Heart left ventricle (tissue), 16 donors: Measurements from ENCODE around the gene B3GALT5. TPM values are rescaled to one million over a fixed set of nuclear protein-coding genes. Genes with fewer than 3 reads are reported as not detected.

Source experiments
- ATAC-seq, 4 donors: fragments of 200-7000 bp; cut with Tn5 transposase; one replicate each; pipeline ENCODE4 v1.9.1; 2020 to 2022; ENCODE audit warnings: moderate library complexity in 4 of 4, mild to moderate bottlenecking in 3 of 4, moderate number of reproducible peaks in 1 of 4
- DNase-seq, 5 donors: peaks; one replicate each; pipeline ENCODE4 v3.0.0-alpha.2; 2020
- H3K27ac ChIP-seq, 12 donors: fragments of 200-600 bp; sonication (generic) in 4 of 12; one replicate each; pipeline versions ENCODE4 v1.5.0 to v1.8.0; 2016 to 2022; ENCODE audit warnings: mild to moderate bottlenecking in 2 of 12
- H3K27me3 ChIP-seq, 9 donors: fragments of 200-600 bp; sonication (generic) in 2 of 9; one replicate each; pipeline versions ENCODE4 v1.5.1 to v1.8.0; 2016 to 2022; ENCODE audit warnings: mild to moderate bottlenecking in 3 of 9
- H3K36me3 ChIP-seq, 9 donors: fragments of 200-600 bp; sonication (generic) in 2 of 9; one replicate each; pipeline versions ENCODE4 v1.5.0 to v1.8.0; 2018 to 2022; ENCODE audit warnings: mild to moderate bottlenecking in 2 of 9
- H3K4me1 ChIP-seq, 12 donors: fragments of 200-600 bp; sonication (generic) in 4 of 12; one replicate each; pipeline versions ENCODE4 v1.5.0 to v1.8.0; 2016 to 2022; ENCODE audit warnings: mild to moderate bottlenecking in 3 of 12
- H3K4me3 ChIP-seq, 12 donors: fragments of 200-600 bp; sonication (generic) in 4 of 12; one replicate each; pipeline versions ENCODE4 v1.5.0 to v1.8.0; 2017 to 2022; ENCODE audit warnings: mild to moderate bottlenecking in 9 of 12, moderate library complexity in 4 of 12
- H3K9me3 ChIP-seq, 12 donors: fragments of 200-600 bp; sonication (generic) in 4 of 12; one replicate each; pipeline versions ENCODE4 v1.5.0 to v1.8.0; 2016 to 2022; ENCODE audit warnings: mild to moderate bottlenecking in 1 of 12
- POLR2A ChIP-seq, 2 donors: fragments of 450-650 bp; IDR thresholded peaks; one replicate each; pipeline ENCODE4 v1.6.1; 2017; ENCODE audit warnings: antibody characterized with exemption in 2 of 2, mild to moderate bottlenecking in 2 of 2, moderate library complexity in 2 of 2
- WGBS, 4 donors: extraction: QIAGEN DNeasy Blood & Tissue Kit in 2 of 4; methylation state at CpG; one replicate each; pipeline versions ENCODE4 v1.1.5 to v1.1.7; 2013 to 2018; 5-methylcytosine and 5-hydroxymethylcytosine counted together
- intact Hi-C, 10 donors: fragments of 100-400 bp; cut with DNase I; formaldehyde crosslinking; loops; one replicate each; pipeline versions ENCODE4 v1.11.1 to v1.14.2; 2022
- polyA plus RNA-seq, 2 donors: library from polyadenylated mRNA; stranded (reverse); fragments of 200-250 nt; gene quantifications; one replicate each; pipeline ENCODE4 v1.2.3, GENCODE V29; 2013
- total RNA-seq, 9 donors: library from RNA; depleted of rRNA in 2 of 9; stranded (reverse); fragments of >200 nt in 2 of 9; fragmentation: NEBNext Ultra II Directional in 3 of 9; extraction: Animal tissue kit (Norgen Biotek cat#: 25700) in 3 of 9; gene quantifications; one replicate each; pipeline versions ENCODE4 v1.1.0 to v1.2.4, GENCODE V29; 2016 to 2023
- TF ChIP-seq, protein P1 (sequence below), 12 donors: fragments of 200-600 bp; sonication (generic) in 4 of 12; IDR thresholded peaks; one replicate each; pipeline versions ENCODE4 v1.5.0 to v1.8.0; 2018 to 2022; ENCODE audit warnings: antibody characterized with exemption in 12 of 12, mild to moderate bottlenecking in 5 of 12
- donor health status: ischemic (EF 13 %, LVEDD 7.1; RV severe dilation, severe dysfunction).
- donor health status: healthy with polysubstance abuse.
- donor health status: DM: no; HTN: yes; CAD: no.
- donor health status: DM: no; HTN: no; CAD: no.
- donor health status: ischemic (EF 25% LVEDD 6.9; RV normal size, moderate dysfunction).
- donor health status: ischemic (EF 25% LVEDD 5.7; RV mildly dilated, moderate dysfunction).
- donor health status: healthy.
- donor health status: DM: yes; HTN: yes; CAD: no.
- donor health status: ischemic (EF 35%, LVEDD 5.7; RV mildly dilated, moderate dysfunction).
- donor health status: nonischemic (EF 11% LVEDD 7.7; RV severe dilation, severe dysfunction).
- donor health status: DM: yes; HTN: yes; CAD: no.
- donor health status: PGD.
- donor health status: ischemic (EF 29% LVEDD 5.4; RV normal size, mild dysfunction).
- donor health status: nonischemic (EF 23%, LVEDD 6.1; RV moderate dilation, normal function).

The B3GALT5 gene
- total and polyA plus RNA-seq, 11 donors: 0.01 to 0.71 (median 0.07) TPM; not detected in 2

DNA sequence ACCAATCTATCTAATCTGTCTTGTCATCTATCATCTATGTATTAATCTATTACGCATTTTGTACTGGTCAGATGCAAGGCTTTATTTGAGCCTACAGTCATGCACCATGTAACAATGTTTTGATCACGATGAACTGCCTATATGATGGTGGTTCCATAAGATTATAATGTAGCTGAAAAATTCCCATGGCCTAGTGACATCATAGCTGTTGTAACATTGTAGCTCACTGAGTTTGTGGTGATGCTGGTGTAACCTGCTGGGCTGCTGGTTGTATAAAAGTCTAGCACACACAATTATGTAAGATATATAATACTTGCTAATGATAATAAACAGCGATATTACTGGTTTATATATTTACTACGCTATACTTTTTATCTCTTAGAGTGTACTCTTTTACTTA, 67.5 kb downstream of the B3GALT5 start:
- Histone ChIP-seq H3K4me1 (peaks cover 0 to 13% (median 5%) of the 10 kb centered on the region in 12 donors), H3K36me3 (no peaks in the 10 kb centered on the region), H3K27me3 (no peaks in the 10 kb centered on the region), H3K4me3 (no peak overlapping the region), H3K9me3 (peaks cover 0 to 8% (median 0%) of the 10 kb centered on the region in 12 donors), H3K27ac (no peak overlapping the region)
- TF ChIP-seq POLR2A (IDR thresholded peaks at IDR 0.05): no peak
- TF ChIP-seq, protein P1, sequence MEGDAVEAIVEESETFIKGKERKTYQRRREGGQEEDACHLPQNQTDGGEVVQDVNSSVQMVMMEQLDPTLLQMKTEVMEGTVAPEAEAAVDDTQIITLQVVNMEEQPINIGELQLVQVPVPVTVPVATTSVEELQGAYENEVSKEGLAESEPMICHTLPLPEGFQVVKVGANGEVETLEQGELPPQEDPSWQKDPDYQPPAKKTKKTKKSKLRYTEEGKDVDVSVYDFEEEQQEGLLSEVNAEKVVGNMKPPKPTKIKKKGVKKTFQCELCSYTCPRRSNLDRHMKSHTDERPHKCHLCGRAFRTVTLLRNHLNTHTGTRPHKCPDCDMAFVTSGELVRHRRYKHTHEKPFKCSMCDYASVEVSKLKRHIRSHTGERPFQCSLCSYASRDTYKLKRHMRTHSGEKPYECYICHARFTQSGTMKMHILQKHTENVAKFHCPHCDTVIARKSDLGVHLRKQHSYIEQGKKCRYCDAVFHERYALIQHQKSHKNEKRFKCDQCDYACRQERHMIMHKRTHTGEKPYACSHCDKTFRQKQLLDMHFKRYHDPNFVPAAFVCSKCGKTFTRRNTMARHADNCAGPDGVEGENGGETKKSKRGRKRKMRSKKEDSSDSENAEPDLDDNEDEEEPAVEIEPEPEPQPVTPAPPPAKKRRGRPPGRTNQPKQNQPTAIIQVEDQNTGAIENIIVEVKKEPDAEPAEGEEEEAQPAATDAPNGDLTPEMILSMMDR (IDR thresholded peaks at IDR 0.05): no peak
- ATAC-seq (no peak), DNase-seq (no peak)
- intact Hi-C loops: no loop called here
- WGBS, 4 donors: 94 to 98% (median 96%) methylated on average over 4 of the region's 4 CpGs

DNA sequence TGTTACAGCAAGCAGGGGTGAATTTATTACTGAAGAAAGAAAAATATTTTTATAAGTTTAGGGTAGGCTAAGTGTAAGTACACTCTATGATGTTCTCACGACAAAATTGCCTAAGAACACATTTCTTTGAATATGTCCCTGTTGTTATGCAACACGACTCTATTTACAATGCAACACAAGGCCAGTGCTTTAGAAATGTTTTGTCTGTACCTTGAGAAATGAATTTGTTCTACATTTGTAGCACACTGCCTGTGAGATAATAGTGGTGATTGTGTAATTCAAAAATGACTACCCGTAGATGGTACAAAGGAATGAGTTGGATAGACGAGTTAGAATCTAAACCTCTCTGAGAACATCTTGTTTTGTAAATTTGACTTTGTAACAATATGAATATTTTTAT, 68.5 kb downstream of the B3GALT5 start:
- H3K36me3 ChIP-seq: no peaks in the 10 kb centered on the region
- no peak overlapping the region for H3K27ac ChIP-seq
- intact Hi-C loops: no loop called here
- peaks cover 0 to 8% (median 0%) of the 10 kb centered on the region in 12 donors for H3K9me3 ChIP-seq
- ATAC-seq (no peak), DNase-seq (no peak)
- 70 to 94% (median 85%) methylated on average over 4 of the region's 4 CpGs for WGBS, 4 donors
- H3K27me3 ChIP-seq: no peaks in the 10 kb centered on the region
- TF ChIP-seq POLR2A (IDR thresholded peaks at IDR 0.05): no peak
- TF ChIP-seq, protein P1 (IDR thresholded peaks at IDR 0.05): no peak
- no peak overlapping the region for H3K4me3 ChIP-seq
- peaks cover 0 to 8% (median under 1%) of the 10 kb centered on the region in 12 donors for H3K4me1 ChIP-seq

- no peak overlapping the region for H3K4me3 ChIP-seq
- ATAC-seq: no peak
- H3K4me1 ChIP-seq: peaks cover 0 to 4% (median 0%) of the 10 kb centered on the region in 12 donors
- H3K36me3 ChIP-seq: no peaks in the 10 kb centered on the region
- H3K9me3 ChIP-seq: peaks cover 0 to 8% (median 0%) of the 10 kb centered on the region in 12 donors
- no peaks in the 10 kb centered on the region for H3K27me3 ChIP-seq
- no peak for TF ChIP-seq POLR2A (IDR thresholded peaks at IDR 0.05)
- TF ChIP-seq, protein P1 (IDR thresholded peaks at IDR 0.05): no peak
- intact Hi-C loops: no loop called here
- DNase-seq: no peak
- WGBS, 4 donors: 68 to 79% (median 73%) methylated on average over 2 of the region's 2 CpGs
- H3K27ac ChIP-seq: no peak overlapping the region
These were observed 69.1 kb downstream of the B3GALT5 start for GRCh38 chr21:39681845-39682244.

- Histone ChIP-seq H3K4me1 (peaks cover 0 to 5% (median 0%) of the 10 kb centered on the region in 12 donors), H3K4me3 (no peak overlapping the region), H3K27ac (no peak overlapping the region), H3K27me3 (no peaks in the 10 kb centered on the region), H3K9me3 (peaks cover 0 to 8% (median 0%) of the 10 kb centered on the region in 12 donors), H3K36me3 (no peaks in the 10 kb centered on the region)
- WGBS, 4 donors: 63 to 74% (median 71%) methylated on average over 1 of the region's 1 CpG
- ATAC-seq: no peak
- TF ChIP-seq POLR2A (IDR thresholded peaks at IDR 0.05): no peak
- TF ChIP-seq, protein P1 (IDR thresholded peaks at IDR 0.05): no peak
- intact Hi-C loops: no loop called here
- DNase-seq: no peak
These were observed 72.5 kb downstream of the B3GALT5 start for GRCh38 chr21:39685236-39685635.
